Activated B cell treated with CpG ODN at 0.5 μM for 24 hours (primary cell): ENCODE measurements around the gene EPS15. TPM values are rescaled to one million over a fixed set of nuclear protein-coding genes. Genes with fewer than 3 reads are reported as not detected.

ENCODE experiments used
- ATAC-seq: fragments of 200-7000 bp; cut with Tn5 transposase; one replicate; pipeline ENCODE4 v1.10.0; 2021; ENCODE audit warnings: low read depth, mild to moderate bottlenecking, moderate library complexity
- CTCF ChIA-PET: fragments of 350-600 bp; sonication (Branson Sonifier 250); formaldehyde crosslinking; loops from one replicate; lab custom pipeline; 2021; ENCODE audit warnings: antibody characterized with exemption; lab: Charles Lee
- POLR2A ChIA-PET: fragments of 350-600 bp; sonication (Branson Sonifier 250); formaldehyde crosslinking; loops from one replicate; lab custom pipeline; 2021; ENCODE audit warnings: antibody characterized with exemption; lab: Charles Lee
- DNase-seq: peaks from one replicate; pipeline ENCODE4 v3.0.0; 2022
- H3K27ac Mint-ChIP-seq: one replicate; pipeline ENCODE4 v1.8.0; 2020; ENCODE audit warnings: mixed read lengths
- H3K27me3 Mint-ChIP-seq: one replicate; pipeline ENCODE4 v1.8.0; 2021; ENCODE audit warnings: mixed read lengths
- H3K36me3 Mint-ChIP-seq: one replicate; pipeline ENCODE4 v1.8.0; 2021; ENCODE audit warnings: low read depth, mixed read lengths
- H3K4me1 Mint-ChIP-seq: one replicate; pipeline ENCODE4 v1.8.0; 2021; ENCODE audit warnings: mixed read lengths
- H3K4me3 Mint-ChIP-seq: one replicate; pipeline ENCODE4 v1.8.0; 2020; ENCODE audit warnings: mild to moderate bottlenecking, mixed read lengths
- H3K9me3 Mint-ChIP-seq: one replicate; pipeline ENCODE4 v1.8.0; 2020; ENCODE audit warnings: mixed read lengths
- intact Hi-C: fragments of 100-400 bp; cut with micrococcal nuclease; formaldehyde crosslinking; loops from one replicate; pipeline ENCODE4 v1.15.1; 2024
- total RNA-seq: library from RNA; stranded (reverse); gene quantifications from 2 replicates; pipeline ENCODE4 v1.2.3, GENCODE V29; 2022
- TF ChIP-seq, protein P1 (sequence below): fragments of 200-600 bp; IDR thresholded peaks from one replicate; pipeline ENCODE4 v1.8.0; 2022; ENCODE audit warnings: antibody characterized with exemption, mild to moderate bottlenecking

EPS15 gene
- total RNA-seq, 1 donor from 2014 or later: 150 TPM

DNA sequence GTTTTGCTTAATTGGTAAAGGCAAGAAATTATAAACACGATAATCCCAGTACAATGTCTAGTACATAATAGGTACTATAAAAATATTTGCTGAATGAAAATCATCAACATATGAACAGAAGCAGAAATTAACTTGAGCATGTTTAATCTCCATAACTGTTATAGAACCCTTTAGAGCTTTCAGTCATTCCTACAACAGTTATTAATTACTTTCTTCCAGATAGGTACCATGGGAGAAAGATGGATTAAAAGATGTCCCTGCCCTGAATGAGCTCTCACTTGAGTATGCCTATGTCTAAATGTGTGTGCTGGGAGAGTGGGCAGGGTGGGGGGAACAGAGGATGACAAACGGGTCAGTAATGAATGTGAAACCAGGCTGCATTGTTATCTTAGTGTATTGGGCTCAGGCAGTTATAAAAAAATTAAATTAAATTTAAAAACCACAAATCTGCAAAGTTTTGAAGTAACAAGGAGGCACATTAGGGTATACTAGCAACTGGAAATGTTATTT, 2.4 kb downstream of the EPS15 start:
- TF ChIP-seq, protein P1, sequence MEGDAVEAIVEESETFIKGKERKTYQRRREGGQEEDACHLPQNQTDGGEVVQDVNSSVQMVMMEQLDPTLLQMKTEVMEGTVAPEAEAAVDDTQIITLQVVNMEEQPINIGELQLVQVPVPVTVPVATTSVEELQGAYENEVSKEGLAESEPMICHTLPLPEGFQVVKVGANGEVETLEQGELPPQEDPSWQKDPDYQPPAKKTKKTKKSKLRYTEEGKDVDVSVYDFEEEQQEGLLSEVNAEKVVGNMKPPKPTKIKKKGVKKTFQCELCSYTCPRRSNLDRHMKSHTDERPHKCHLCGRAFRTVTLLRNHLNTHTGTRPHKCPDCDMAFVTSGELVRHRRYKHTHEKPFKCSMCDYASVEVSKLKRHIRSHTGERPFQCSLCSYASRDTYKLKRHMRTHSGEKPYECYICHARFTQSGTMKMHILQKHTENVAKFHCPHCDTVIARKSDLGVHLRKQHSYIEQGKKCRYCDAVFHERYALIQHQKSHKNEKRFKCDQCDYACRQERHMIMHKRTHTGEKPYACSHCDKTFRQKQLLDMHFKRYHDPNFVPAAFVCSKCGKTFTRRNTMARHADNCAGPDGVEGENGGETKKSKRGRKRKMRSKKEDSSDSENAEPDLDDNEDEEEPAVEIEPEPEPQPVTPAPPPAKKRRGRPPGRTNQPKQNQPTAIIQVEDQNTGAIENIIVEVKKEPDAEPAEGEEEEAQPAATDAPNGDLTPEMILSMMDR: no peak
- DNase-seq (no peak), ATAC-seq (no peak)
- Mint-ChIP-seq H3K27ac (peak overlapping the region; percentile 79), H3K36me3 (peaks cover 13% of the 10 kb centered on the region), H3K9me3 (no peaks in the 10 kb centered on the region), H3K4me1 (peaks cover 77% of the 10 kb centered on the region), H3K4me3 (peak overlapping the region; percentile 97), H3K27me3 (no peaks in the 10 kb centered on the region)
- ChIA-PET CTCF (interaction anchor here (0.6 to 1.2 kb wide), 2 partner anchors 10 to 32 kb away, joined by 3 read pairs; no protein-coding TSS in a partner anchor), POLR2A (interaction anchor here (0.6 to 5.2 kb wide), 5 partner anchors 11 to 851 kb away, joined by 4 to 88 read pairs (median 26); no protein-coding TSS in a partner anchor)
- intact Hi-C loops: loop anchor here (1.0 to 5.0 kb wide), 2 partner anchors 25 to 279 kb away; partner anchors contain the start of gene RNF11

DNA sequence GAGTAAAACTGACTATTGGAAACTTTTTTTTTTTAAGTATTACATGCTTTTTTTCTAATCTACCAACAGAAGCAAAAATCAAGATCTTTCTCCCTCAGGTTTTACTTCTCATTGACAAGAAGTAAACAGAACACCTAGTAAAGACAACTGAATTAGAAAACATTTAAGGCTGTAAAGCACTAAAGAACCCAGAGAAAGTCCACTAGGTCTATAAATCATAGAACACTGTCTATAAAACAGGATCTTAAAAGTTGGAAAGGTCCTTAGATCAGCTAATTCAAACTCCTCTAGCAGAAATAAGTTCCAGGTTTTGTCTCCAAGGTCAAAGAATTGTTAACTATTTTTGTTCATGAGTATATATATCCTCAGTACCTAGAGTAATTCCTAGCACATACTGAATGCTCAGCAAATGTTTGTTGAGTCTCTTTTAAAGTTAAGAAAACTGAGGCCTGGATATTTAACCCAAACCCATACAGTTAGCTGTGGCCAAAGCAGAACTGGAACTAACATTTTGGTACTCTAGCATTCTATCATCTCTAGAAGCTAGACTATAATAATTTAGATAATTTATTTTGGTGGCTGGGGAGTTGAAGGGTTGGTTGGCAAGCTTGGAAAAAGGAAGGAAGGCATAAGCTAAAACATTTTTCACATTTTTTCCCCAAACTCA, 3.0 kb downstream of the EPS15 start:
- ChIA-PET CTCF (interaction anchor here (0.6 to 1.5 kb wide), 3 partner anchors 10 to 31 kb away, joined by 3 to 4 read pairs (median 3); no protein-coding TSS in a partner anchor), POLR2A (interaction anchor here (0.6 to 5.2 kb wide), 6 partner anchors 11 to 852 kb away, joined by 5 to 88 read pairs (median 16); no protein-coding TSS in a partner anchor)
- peaks cover 13% of the 10 kb centered on the region for H3K36me3 Mint-ChIP-seq
- peak overlapping the region; percentile 97 for H3K4me3 Mint-ChIP-seq
- H3K27me3 Mint-ChIP-seq: no peaks in the 10 kb centered on the region
- no peak for DNase-seq
- no peaks in the 10 kb centered on the region for H3K9me3 Mint-ChIP-seq
- peaks cover 79% of the 10 kb centered on the region for H3K4me1 Mint-ChIP-seq
- H3K27ac Mint-ChIP-seq: peak overlapping the region; percentile 79
- intact Hi-C loops: loop anchor here (1.0 to 5.0 kb wide), 2 partner anchors 25 to 279 kb away; partner anchors contain the start of gene RNF11
- TF ChIP-seq, protein P1: no peak
- ATAC-seq: no peak

- Mint-ChIP-seq H3K27me3 (no peaks in the 10 kb centered on the region), H3K9me3 (no peaks in the 10 kb centered on the region), H3K27ac (peak overlapping the region; percentile 79), H3K4me1 (peaks cover 76% of the 10 kb centered on the region), H3K36me3 (peaks cover 14% of the 10 kb centered on the region), H3K4me3 (peak overlapping the region; percentile 97)
- no peak for DNase-seq
- TF ChIP-seq, protein P1: no peak
- ChIA-PET CTCF (interaction anchor here (1.2 to 1.5 kb wide), 2 partner anchors 11 to 30 kb away, joined by 3 to 4 read pairs; no protein-coding TSS in a partner anchor), POLR2A (interaction anchor here (0.6 to 5.2 kb wide), 4 partner anchors 10 to 23 kb away, joined by 5 to 88 read pairs (median 23); no protein-coding TSS in a partner anchor)
- intact Hi-C loops: loop anchor here (5.0 kb wide), 1 partner anchor 278 kb away; the partner anchor contains the start of gene RNF11
- ATAC-seq: no peak
Measured at GRCh38 chr1:51515312-51515960, 3.6 kb downstream of the EPS15 start.

- Mint-ChIP-seq H3K9me3 (no peaks in the 10 kb centered on the region), H3K27me3 (no peaks in the 10 kb centered on the region)
- POLR2A ChIA-PET: interaction anchor here (5.2 kb wide), 1 partner anchor 9 kb away, joined by 88 read pairs; no protein-coding TSS in a partner anchor
Measured at GRCh38 chr1:51514733-51515132, 4.3 kb downstream of the EPS15 start.

More at GRCh38 chr1:51514733-51515132, 4.3 kb downstream of the EPS15 start:
- H3K4me1 Mint-ChIP-seq: peaks cover 76% of the 10 kb centered on the region
- DNase-seq: no peak
- no peak for ATAC-seq
- CTCF ChIA-PET: interaction anchor here (1.5 kb wide), 1 partner anchor 11 kb away, joined by 4 read pairs; no protein-coding TSS in a partner anchor
- intact Hi-C loops: loop anchor here (5.0 kb wide), 1 partner anchor 277 kb away; the partner anchor contains the start of gene RNF11
- H3K4me3 Mint-ChIP-seq: peak overlapping the region; percentile 97
- peak overlapping the region; percentile 65 for H3K27ac Mint-ChIP-seq
- H3K36me3 Mint-ChIP-seq: peaks cover 18% of the 10 kb centered on the region
- TF ChIP-seq, protein P1: no peak
